ENCODE measurements around the gene THY1.

Gene THY1

GRCh38 chr11:119370486-119371046 is 52.4 kb downstream of the THY1 start:
- DNase-seq (ENCODE audit: low read depth in 2 of 2), result no peak

- DNase-seq (ENCODE audit: low read depth in 2 of 2), result no peak
Observed at GRCh38 chr11:119369132-119369925, 53.6 kb downstream of the THY1 start.

GRCh38 chr11:119368121-119369034 is 54.6 kb downstream of the THY1 start:
- DNase-seq (ENCODE audit: low read depth in 2 of 2), result no peak

GRCh38 chr11:119367661-119368120 is 55.3 kb downstream of the THY1 start:
- DNase-seq (ENCODE audit: low read depth in 2 of 2), result no peak
